Activated naive CD4-positive, alpha-beta T cell treated with anti-CD3 and anti-CD28 coated beads, Interleukin-2, amount 50 U/mL, for 72 hours (primary cell): ENCODE data around the gene STK11. TPM values are rescaled to one million over a fixed set of nuclear protein-coding genes. Genes with fewer than 3 reads are reported as not detected.

ENCODE experiments used
- ATAC-seq, 2 donors: fragments of 150-1000 bp; cut with Tn5 transposase; 2 replicates each; pipeline ENCODE4 v1.10.0; 2021; ENCODE audit warnings: mild to moderate bottlenecking in 2 of 2, moderate library complexity in 2 of 2
- DNase-seq, 2 donors: peaks; one replicate each; pipeline ENCODE4 v3.0.0; 2021 to 2022; ENCODE audit warnings: low spot score in 2 of 2
- H3K27ac Mint-ChIP-seq, 2 donors: one replicate each; pipeline ENCODE4 v1.8.0; 2022; ENCODE audit warnings: mild to moderate bottlenecking in 2 of 2, mixed read lengths in 2 of 2
- H3K36me3 Mint-ChIP-seq, 2 donors: one replicate each; pipeline ENCODE4 v1.8.0; 2022; ENCODE audit warnings: mixed read lengths in 2 of 2
- H3K9me3 Mint-ChIP-seq, 2 donors: one replicate each; pipeline ENCODE4 v1.8.0; 2022; ENCODE audit warnings: mixed read lengths in 2 of 2
- total RNA-seq, 2 donors: library from RNA; stranded (reverse); gene quantifications; one replicate each; pipeline ENCODE4 v1.2.3, GENCODE V29; 2022

The STK11 gene
- total RNA-seq, 2 donors from 2014 or later = 73.1 to 86.4 TPM

DNA sequence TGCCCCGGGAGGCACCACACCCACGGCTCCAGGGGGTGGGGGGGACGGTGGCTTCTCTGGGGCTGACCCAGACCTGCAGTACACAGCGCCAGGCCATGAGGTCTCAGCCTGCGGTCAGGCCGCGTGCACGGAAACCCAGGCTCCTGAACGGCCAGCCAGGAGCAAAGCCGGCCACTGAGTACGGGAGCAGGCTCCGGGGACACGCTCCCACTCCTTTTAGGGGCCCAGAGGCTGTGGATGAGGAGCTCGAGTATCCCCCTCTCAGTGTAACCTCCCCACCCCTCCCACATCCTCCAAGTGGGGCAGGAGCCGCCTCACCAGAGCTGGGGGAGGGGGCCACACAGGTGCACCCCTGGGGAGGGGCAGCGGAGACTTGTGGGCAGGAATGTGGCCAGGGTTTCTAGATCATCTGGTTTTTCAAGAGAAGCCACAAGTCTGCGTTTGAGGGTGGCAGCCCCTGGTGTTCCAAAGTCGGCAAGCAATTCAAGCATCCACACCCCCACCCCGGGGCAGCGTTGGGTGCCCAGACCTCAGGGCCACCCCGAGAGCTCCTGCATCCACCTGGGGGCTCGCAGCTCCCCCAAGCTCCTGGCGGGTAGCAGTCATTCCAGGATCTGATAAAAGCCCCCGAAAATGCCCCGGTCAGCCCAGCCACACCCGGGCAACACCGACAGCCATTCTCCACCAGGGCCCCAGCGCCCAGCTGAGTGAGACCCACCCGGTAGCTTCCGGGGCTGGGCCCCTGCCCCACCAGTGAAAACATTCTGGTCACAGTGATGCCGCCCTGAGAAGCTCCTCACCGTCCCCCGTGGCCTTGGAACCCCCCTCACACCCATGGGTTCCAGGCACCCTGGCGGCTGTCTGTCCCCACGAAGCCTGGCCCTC, 37.6 kb upstream of the STK11 start:
- peaks cover 0 to 15% of the 10 kb centered on the region in 2 donors for H3K36me3 Mint-ChIP-seq
- no peak for DNase-seq
- no peak overlapping the region for H3K27ac Mint-ChIP-seq
- H3K9me3 Mint-ChIP-seq = no peaks in the 10 kb centered on the region
- ATAC-seq = no peak

DNA sequence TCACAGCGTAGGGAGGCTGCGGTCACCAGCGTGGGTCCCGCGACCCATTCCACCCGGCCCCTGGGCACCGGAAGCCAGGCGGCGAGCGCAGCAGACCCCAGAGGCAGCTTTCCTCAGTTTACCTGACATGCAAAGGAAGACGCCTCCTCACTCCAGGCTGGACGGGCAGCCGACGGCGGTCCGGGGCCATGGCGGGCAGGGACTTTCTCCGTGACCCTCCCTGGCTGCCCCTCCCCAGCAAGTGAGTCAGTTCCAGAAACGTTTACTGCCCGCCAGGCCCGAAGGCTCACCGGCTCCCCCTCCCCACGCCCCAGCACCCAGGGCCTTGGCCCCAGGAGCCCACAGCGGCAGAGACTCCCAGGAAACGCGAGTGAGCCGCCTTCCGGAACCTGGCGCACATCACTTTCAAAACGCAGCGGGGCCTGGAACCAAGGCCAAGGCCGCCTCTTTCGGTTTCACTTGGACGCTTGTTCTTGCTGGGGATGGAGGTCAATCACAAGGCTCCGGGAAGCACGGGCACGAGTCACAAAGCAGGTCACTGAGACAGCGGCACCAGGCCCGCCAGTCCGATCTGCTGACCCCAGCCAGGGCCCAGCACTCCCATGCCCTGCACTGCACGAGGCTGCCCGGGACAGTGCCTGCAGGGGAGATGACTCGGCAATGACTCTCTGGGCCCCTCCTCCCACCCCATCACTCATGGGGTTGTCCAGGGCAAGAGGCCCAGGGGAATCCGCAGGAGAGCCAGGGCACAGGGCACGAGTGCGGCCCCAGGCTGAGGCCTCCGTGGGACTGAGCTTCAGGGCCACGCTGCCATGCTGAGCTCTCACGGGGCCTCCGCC, 36.8 kb upstream of the STK11 start:
- DNase-seq (no peak), ATAC-seq (peak in 1 of 2 donors; percentile 18)
- no peaks in the 10 kb centered on the region for H3K9me3 Mint-ChIP-seq
- H3K27ac Mint-ChIP-seq = no peak overlapping the region
- peaks cover 0 to 15% of the 10 kb centered on the region in 2 donors for H3K36me3 Mint-ChIP-seq

DNA sequence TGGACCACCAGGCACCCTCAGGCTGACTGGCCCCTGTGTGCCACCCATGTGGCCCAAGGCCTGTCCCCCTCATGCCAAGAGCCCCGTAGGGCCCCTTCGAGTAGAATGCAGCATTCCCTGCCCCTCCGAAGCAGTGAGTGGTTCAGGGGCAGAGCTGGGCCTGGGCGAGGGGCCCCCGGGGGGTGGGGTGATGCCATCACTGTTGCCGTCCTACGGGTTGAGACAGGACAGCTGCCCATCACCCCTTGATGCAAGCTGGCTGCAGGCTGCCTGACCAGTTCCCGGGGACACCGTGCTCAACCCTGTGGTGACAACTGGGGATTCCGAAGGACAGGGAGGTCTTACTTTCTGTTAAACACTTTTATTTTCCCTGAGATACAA, 36.2 kb upstream of the STK11 start:
- no peak for DNase-seq
- Mint-ChIP-seq H3K36me3 (peaks cover 0 to 15% of the 10 kb centered on the region in 2 donors), H3K9me3 (no peaks in the 10 kb centered on the region), H3K27ac (no peak overlapping the region)
- ATAC-seq = no peak

DNA sequence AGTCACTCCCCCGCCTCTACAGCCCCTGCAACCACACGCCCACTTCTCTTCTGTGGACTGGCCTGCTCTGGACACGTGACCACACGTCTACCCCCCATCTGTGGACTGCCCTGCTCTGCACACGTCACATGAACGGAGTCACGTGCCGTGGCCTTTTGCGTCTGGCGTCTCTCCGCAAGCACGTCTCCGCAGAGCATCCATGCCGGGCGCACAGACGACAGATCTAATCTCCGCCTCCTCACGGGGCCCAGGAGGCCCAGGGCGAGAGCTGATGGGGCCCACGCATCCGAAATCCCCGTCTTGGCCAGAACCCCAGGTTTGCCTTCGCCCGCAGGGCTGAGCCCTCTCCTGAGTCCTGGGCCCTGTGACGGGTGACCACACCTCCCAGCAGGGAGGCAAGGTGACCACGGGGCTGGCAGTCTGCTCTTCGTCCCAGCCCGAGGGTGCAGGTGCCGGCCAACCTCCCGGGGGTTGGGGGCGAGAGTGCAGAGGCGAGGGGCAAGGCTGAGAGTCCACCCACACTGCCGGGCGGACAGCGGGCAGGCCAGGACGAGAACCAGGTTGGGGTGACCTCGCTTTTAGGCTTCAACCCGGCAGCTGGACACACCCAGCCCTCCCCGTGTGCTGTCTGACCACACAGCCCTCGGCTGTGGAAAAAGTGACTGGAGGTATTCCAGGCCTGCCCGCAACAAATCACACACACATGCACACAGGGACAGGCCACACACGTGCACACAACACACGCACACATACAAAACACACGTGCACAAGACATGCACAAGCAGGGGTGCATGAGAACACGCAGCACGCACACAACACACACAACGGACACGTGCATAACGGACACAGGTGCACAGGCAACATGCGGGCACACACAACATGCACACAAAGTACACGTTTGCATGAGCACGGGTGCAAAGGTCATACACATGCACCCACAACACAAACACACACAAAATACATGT, 35.4 kb upstream of the STK11 start:
- H3K9me3 Mint-ChIP-seq = no peaks in the 10 kb centered on the region
- no peak for DNase-seq
- peaks cover 0 to 15% of the 10 kb centered on the region in 2 donors for H3K36me3 Mint-ChIP-seq
- no peak for ATAC-seq
- peak overlapping the region in 1 of 2 donors; percentile 82 for H3K27ac Mint-ChIP-seq

DNA sequence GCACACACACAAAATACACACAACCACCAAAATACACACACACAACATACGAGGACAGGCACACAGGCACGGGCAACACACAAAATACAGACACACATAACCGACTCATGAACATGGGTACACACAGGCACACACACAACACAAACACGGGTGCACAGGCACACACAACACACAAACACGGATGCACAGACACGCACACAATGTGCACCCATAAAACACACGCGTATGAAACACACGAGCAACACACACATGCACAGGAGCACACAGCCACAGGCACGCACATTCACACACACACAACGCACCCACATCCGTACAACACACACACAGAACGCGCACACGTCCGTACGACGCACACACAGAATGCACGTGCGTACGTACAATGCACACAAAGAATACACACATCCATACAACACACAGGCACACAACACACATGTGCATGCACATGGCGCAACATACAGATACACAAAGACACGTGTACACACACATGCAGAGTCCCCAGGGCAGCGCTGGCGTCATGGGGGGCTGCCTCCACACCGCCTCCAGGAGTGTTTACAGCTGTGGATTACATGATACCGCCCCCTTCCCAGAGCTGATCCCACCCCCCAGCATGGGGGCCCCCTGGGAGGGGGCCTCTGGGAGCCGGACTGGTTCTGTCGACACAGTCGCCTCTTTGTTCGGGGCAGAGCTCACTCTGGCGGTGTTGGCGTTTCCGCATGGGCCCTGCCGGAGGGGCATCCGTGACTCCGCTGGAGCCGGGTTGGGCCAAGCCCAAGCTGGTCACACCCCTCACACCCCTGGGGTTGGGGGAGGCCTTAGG, 34.4 kb upstream of the STK11 start:
- H3K36me3 Mint-ChIP-seq = peaks cover 0 to 15% of the 10 kb centered on the region in 2 donors
- peak overlapping the region in 1 of 2 donors; percentile 2 for H3K27ac Mint-ChIP-seq
- ATAC-seq = no peak
- no peak for DNase-seq
- no peaks in the 10 kb centered on the region for H3K9me3 Mint-ChIP-seq

DNA sequence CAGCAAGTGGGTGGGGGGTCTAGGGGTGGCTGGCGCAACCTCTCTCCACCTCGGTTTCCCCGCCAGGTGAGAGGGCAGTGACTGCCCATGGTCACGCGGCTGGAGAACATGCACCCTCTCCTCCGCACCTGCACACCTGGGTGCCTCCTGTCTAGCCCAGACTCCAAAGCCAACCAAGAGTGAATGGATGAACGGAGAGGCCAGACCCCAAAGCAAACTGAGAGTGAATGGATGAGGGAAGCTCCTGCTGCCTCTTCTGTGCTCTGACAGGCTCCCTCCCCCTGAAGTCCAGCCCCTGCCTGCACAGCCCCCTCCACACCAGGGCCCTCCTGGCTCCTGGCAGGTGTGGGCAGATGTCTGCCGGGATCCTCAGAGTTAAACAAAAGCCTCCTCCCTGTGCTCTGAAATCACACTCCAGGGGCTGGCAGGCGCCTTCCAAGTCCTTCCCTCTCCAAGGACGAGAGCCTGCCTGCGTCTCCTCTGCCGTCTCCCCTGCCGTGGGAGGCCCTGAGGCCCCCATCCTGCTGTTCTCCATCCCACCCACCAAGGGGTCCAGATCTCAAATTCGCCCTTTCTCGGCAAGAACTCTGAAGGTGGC, 33.7 kb upstream of the STK11 start:
- Mint-ChIP-seq H3K36me3 (peaks cover 0 to 15% of the 10 kb centered on the region in 2 donors), H3K9me3 (no peaks in the 10 kb centered on the region), H3K27ac (peak overlapping the region in 1 of 2 donors; percentile 72)
- ATAC-seq = no peak
- DNase-seq = no peak

DNA sequence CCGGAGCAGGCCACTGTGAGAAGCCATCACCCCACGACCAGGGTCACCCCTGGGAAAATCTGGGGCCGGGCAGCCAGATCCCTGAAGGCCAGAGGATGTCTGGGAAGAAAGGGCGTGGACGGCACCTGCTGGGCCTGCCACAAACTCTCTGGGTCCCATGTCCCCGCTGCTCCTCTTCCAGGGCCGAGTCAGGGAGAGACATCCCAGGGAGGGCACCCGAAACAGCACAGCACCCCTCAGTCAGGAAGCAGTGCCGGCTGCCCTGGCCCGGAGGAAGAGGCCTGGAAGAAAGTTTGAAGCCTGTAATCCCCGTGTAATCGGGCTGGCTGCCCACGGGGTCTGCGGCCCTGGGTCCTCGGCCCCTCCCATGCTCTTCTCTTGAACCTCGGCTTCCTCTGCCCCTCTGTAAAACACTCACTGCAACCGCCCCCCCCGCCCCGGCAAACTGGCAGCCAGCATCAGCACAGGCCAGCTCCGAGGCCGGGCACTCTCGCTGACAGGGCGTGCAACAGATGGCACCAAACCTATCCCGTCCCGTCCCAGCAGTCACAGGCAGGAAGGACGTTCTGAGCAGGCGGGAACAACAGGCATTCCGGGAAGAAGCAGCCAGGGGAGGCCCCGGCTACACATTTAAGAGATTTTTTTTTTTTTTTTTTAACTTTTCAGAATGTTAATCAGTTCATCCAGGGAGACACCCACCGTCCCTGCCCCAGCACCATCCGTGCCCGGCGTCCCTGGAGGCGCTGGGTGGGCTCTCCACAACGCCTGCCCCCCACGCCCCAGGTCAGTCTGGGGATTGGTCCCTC, 33.0 kb upstream of the STK11 start:
- ATAC-seq = no peak
- no peaks in the 10 kb centered on the region for H3K9me3 Mint-ChIP-seq
- H3K36me3 Mint-ChIP-seq = peaks cover 0 to 15% of the 10 kb centered on the region in 2 donors
- no peak for DNase-seq
- peak overlapping the region; percentile 90 to 98 for H3K27ac Mint-ChIP-seq

DNA sequence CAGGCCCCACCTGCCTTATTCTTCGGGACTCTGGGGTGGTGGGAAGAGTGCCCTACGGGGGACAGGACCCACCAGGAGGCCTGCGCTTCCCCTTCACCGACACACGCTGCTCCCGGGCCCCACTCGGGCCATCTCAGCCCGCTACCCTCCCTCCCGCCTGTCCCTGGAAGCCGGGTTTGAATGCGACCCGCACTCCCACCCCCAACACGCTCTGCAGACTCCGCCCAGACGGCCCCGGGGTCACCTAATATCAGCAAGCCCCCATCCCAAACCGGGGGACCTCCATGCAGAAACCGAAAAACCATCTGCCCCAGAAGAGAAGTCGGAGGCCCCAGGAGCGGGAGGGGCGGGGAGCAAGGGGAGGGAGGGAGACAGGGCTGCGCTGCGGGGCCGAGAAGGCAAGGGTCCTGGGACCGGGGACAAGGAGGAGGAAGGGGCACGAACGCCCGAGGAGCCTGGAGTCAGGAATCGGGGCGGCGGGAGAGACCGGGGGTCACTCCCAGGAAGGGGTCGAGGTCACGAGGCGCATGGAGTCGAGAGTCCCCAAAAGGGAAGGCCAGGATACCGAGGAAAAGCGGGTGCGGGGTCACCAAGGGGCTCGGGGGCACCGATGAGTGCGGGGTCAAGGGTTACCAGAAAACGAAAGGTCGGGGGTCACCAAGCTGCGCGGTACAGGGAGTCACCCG, 32.3 kb upstream of the STK11 start:
- DNase-seq = no peak
- ATAC-seq = peak; percentile 54 to 60
- H3K27ac Mint-ChIP-seq = peak overlapping the region; percentile 90 to 98
- no peaks in the 10 kb centered on the region for H3K9me3 Mint-ChIP-seq
- peaks cover 0 to 15% of the 10 kb centered on the region in 2 donors for H3K36me3 Mint-ChIP-seq

DNA sequence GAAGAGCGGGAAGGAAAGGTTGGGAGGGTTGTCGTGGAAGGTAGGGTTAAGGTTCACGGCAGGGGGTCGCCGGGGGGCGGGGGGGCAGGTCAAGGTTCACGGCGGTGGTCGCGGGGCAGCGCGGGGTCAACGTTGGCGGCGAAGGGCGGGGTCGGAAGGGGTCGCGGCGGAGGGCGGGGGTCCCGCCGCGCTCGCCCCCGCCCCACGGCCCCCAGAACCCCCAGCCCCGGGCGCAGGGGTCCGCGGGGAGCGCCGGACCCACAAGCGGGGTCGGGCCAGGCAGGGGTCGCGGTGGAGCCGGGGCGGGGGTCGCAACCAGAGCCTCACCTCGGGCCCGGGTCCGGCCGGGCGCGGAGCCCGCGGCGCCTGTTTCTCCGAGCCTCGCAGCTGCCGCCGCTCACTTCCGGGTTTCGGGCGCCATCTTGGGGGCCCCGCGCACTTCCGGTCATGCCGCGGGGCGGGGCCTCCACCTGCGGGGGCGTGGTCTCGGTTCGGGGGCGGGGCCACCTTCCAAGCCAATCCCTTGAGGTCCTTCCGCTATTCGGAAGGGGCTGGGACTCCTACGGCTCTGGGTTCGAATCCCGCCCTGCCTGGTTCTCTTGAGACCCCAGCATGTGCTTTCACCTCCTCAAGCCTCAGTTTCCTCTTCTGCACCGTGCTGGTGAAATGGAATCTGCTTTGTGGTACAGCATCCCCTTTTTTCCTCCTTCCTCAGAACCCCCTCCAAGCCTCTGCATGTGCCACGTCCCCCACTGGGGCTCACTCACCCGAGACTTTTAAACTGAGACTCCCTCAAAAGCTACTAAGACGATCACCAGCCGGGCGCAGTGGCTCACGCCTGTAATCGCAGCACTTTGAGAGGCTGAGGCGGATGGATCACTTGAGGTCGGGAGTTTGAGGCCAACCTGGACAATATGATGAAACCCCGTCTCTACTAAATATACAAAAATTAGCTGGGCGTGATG, 31.5 kb upstream of the STK11 start, which contains the start of gene SBNO2:
TSS of gene SBNO2 (minus strand) at position 424 of the 965 bp plus-strand sequence. CDS start 19,992 bp downstream, outside the sequence.
- H3K36me3 Mint-ChIP-seq = peaks cover 0 to 15% of the 10 kb centered on the region in 2 donors
- DNase-seq (peak; percentile 96 to 99), ATAC-seq (peak; percentile 90)
- peak within 1 kb of the TSS; percentile 90 to 98 for H3K27ac Mint-ChIP-seq
- H3K9me3 Mint-ChIP-seq = no peaks in the 10 kb centered on the region

DNA sequence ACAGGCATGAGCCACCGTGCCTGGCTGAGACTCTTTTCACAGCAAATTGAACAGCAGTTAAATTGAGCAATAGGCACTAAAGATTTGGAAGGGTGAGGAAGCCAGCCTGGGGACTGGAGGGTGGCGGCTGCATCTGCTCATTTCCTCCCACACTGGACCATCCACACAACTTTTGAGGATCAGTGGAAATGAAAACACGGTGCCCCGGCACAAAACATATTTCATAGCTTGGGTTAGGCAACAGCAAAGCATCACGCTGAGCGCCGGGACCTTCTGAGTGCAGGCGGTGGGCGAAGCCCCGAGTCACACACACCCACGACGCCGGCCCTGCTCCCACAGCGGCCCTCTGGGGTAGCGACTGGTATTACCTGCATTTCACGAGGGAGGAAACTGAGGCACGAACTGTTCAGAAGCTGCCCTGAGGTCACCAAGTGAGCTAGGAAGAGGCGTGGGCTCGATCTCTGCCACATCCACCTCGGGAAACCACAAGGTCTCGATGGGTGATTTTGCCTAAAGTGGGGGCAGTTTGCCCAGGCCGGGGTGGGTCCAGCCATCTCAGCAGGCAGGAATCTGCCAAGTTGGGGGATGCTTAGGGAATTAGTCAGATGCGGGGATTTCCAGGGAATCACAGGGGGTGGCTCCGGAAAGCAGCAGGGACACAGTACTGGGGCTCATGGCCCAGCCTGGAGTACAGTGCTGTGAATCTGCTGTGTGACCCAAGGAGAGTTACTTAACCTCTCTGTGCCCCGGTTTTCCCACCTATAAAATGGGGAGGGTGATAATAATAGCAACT, 28.1 kb upstream of the STK11 start:
- no peaks in the 10 kb centered on the region for H3K36me3 Mint-ChIP-seq
- ATAC-seq (no peak), DNase-seq (no peak)
- no peak overlapping the region for H3K27ac Mint-ChIP-seq
- H3K9me3 Mint-ChIP-seq = no peaks in the 10 kb centered on the region

DNA sequence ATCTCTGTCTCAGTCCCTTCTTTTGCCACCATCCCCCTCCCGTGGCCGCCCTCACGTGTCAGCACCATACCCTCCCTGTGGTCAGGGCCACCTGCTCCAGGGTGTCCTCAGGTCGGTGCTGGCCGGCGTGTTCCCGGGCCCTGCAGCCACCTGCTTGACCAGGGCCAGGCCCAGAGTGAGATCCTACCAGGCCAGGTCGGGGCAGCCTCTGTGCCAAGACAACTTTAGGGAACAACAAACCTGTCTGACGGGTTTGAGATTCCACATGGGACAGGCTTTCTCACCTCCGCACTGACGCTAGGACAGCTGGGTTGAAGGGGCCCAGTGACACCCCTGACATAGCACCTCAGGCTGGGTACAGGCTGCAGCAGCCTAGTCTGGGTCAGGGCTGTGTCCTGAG, 24.0 kb upstream of the STK11 start:
- Mint-ChIP-seq H3K27ac (peak overlapping the region in 1 of 2 donors; percentile 42), H3K9me3 (no peaks in the 10 kb centered on the region), H3K36me3 (no peaks in the 10 kb centered on the region)
- ATAC-seq (no peak), DNase-seq (no peak)

DNA sequence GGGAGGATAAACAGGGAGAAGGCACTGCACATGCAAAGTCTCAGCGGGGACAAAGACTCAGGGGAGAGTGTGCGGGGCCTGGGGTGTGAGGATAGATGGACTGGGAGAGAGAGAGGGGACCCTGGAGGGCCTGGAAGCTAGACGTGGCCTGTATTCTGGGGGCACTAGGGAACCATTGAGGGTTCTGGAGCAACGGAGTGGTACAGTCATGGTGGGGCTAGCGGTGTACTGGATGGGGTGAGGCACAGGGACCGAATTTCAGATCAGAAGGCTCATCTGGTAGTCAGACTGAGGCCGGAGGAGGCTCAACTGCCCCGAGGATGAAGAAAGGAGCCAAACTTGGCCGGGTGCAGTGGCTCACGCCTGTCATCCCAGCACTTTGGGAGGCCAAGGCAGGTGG, 23.5 kb upstream of the STK11 start:
- DNase-seq (no peak), ATAC-seq (no peak)
- H3K36me3 Mint-ChIP-seq = no peaks in the 10 kb centered on the region
- H3K27ac Mint-ChIP-seq = peak overlapping the region in 1 of 2 donors; percentile 42
- H3K9me3 Mint-ChIP-seq = no peaks in the 10 kb centered on the region
